Mesendoderm (in vitro differentiated cells): ENCODE data around the gene HECTD1.
"Not testable (repeated sequence)": the region's sequence is repeated elsewhere in the genome, so short reads cannot be mapped to it uniquely, and the experiment has no call there.

Experiments used
- DNase-seq: peaks from one replicate; pipeline ENCODE4 v3.0.0; 2013
- H2AK5ac ChIP-seq: 2 replicates; pipeline ENCODE4 v1.6.1; 2013; ENCODE audit warnings: low read length, inconsistent platforms
- H2BK120ac ChIP-seq: 2 replicates; pipeline ENCODE4 v1.6.1; 2013; ENCODE audit warnings: low read depth, mild to moderate bottlenecking, low read length, moderate library complexity, mixed read lengths
- H2BK15ac ChIP-seq: replicated peaks from 2 replicates; pipeline ENCODE4 v1.6.1; 2013; ENCODE audit warnings: low read depth, mild to moderate bottlenecking, moderate library complexity
- H2BK5ac ChIP-seq: 2 replicates; pipeline ENCODE4 v1.6.1; 2013; ENCODE audit warnings: low read length, inconsistent platforms
- H3K18ac ChIP-seq: 2 replicates; pipeline ENCODE4 v1.6.1; 2013; ENCODE audit warnings: mild to moderate bottlenecking, low read length, mixed read lengths
- H3K23ac ChIP-seq: one replicate; pipeline ENCODE4 v1.6.1; 2013; ENCODE audit warnings: low read length
- H3K27ac ChIP-seq: 2 replicates; pipeline ENCODE4 v1.5.1; 2013; ENCODE audit warnings: low read depth, mild to moderate bottlenecking, inconsistent platforms, low read length, moderate library complexity
- H3K27me3 ChIP-seq: 2 replicates; pipeline ENCODE4 v1.6.1; 2013; ENCODE audit warnings: low read length, control low read depth, mild to moderate bottlenecking, inconsistent platforms; ENCODE audit not compliant: insufficient read depth, poor library complexity
- H3K36me3 ChIP-seq: 2 replicates; pipeline ENCODE4 v1.6.1; 2013; ENCODE audit warnings: low read length, inconsistent platforms; ENCODE audit not compliant: control insufficient read depth, insufficient read depth
- H3K4ac ChIP-seq: one replicate; pipeline ENCODE4 v1.6.1; 2013; ENCODE audit warnings: low read depth, mild to moderate bottlenecking, low read length, moderate library complexity
- H3K4me1 ChIP-seq: 2 replicates; pipeline ENCODE4 v1.6.1; 2013; ENCODE audit warnings: low read depth, low read length, inconsistent platforms; ENCODE audit not compliant: control insufficient read depth
- H3K4me2 ChIP-seq: 2 replicates; pipeline ENCODE4 v1.6.1; 2013; ENCODE audit warnings: low read length
- H3K4me3 ChIP-seq: 2 replicates; pipeline ENCODE4 v1.5.1; 2013; ENCODE audit warnings: mild to moderate bottlenecking, low read length
- H3K56ac ChIP-seq: one replicate; pipeline ENCODE4 v1.6.1; 2013; ENCODE audit warnings: low read length
- H3K79me1 ChIP-seq: 2 replicates; pipeline ENCODE4 v1.6.1; 2013; ENCODE audit warnings: low read length, inconsistent platforms
- H3K79me2 ChIP-seq: 2 replicates; pipeline ENCODE4 v1.6.1; 2013; ENCODE audit warnings: mild to moderate bottlenecking, low read length; ENCODE audit not compliant: control insufficient read depth, insufficient read depth
- H3K9ac ChIP-seq: 2 replicates; pipeline ENCODE4 v1.6.1; 2013; ENCODE audit warnings: low read length, inconsistent platforms
- H4K5ac ChIP-seq: one replicate; pipeline ENCODE4 v1.6.1; 2013; ENCODE audit warnings: low read length
- H4K8ac ChIP-seq: one replicate; pipeline ENCODE4 v1.6.1; 2013; ENCODE audit warnings: low read depth, mild to moderate bottlenecking, control low read depth, low read length, moderate library complexity
- WGBS: extraction: QIAGEN DNeasy Blood & Tissue Kit; methylation state at CpG from one replicate; pipeline ENCODE4 v1.1.7; 2013; ENCODE audit warnings: low lambda C conversion rate, missing lambda C conversion rate; ENCODE audit not compliant: insufficient coverage; ENCODE audit errors: extremely low coverage; 5-methylcytosine and 5-hydroxymethylcytosine counted together

Gene HECTD1

DNA sequence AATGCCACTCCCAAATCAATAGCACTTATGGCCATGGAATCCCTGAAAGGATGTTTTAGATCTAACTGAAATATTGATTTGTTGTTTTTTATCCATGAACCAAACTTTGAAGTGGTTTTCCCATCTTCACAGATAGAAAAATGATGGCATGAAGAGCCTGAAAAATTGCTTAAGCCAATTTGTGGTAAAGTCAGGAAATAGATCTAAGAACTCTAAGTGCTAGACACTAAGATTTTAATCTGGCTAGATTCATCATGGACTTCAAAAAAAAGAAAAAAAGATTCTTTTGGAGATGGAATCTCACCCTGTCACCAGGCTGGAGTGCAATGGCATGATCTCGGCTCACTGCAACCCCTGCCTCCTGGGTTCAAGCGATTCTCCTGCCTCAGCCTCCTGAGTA lies 136.4 kb downstream of the HECTD1 start:
- Histone ChIP-seq H3K27me3 (no peaks in the 10 kb centered on the region), H3K4me2 (no peak overlapping the region), H4K5ac (no peak overlapping the region), H2BK5ac (no peak overlapping the region), H2BK120ac (no peak overlapping the region), H4K8ac (no peak overlapping the region), H3K4ac (no peak overlapping the region), H3K9ac (no peak overlapping the region), H3K4me1 (peaks cover 2% of the 10 kb centered on the region), H3K56ac (no peak overlapping the region), H3K79me2 (no peaks in the 10 kb centered on the region), H3K27ac (no peak overlapping the region), H3K18ac (no peak overlapping the region), H3K4me3 (no peak overlapping the region), H3K79me1 (no peaks in the 10 kb centered on the region), H3K23ac (no peak overlapping the region), H2AK5ac (no peak overlapping the region), H3K36me3 (no peaks in the 10 kb centered on the region), H2BK15ac (no peak overlapping the region)
- WGBS = no CpG with 5 or more reads among the region's 2 CpGs
- DNase-seq = no peak

DNA sequence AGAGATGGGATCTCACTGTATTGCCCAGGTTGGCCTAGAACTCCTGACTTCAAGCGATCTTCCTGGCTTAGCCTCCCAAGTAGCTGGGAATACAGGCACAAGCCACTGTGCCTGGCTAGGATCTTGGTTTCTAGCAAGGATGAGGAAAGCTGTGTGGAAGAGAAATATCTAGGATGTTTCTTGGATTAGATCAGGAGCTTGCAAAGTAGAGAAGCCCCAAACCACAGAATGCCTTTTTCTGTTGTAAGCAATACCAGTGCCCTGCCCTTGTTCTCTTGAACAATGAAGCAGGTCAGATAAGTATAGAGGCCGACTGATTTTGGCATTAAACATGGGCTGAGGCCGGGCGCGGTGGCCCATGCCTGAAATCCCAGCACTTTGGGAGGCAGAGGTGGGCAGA lies 137.2 kb downstream of the HECTD1 start:
- Histone ChIP-seq H3K79me2 (no peaks in the 10 kb centered on the region), H3K9ac (no peak overlapping the region), H4K5ac (no peak overlapping the region), H3K27ac (no peak overlapping the region), H3K4me2 (no peak overlapping the region), H3K56ac (no peak overlapping the region), H3K23ac (no peak overlapping the region), H2AK5ac (no peak overlapping the region), H3K4me3 (no peak overlapping the region), H3K79me1 (no peaks in the 10 kb centered on the region), H3K18ac (peak overlapping the region; percentile 28), H3K4me1 (peaks cover 2% of the 10 kb centered on the region), H4K8ac (no peak overlapping the region), H3K4ac (no peak overlapping the region), H2BK5ac (no peak overlapping the region), H2BK120ac (no peak overlapping the region), H2BK15ac (no peak overlapping the region), H3K27me3 (no peaks in the 10 kb centered on the region), H3K36me3 (no peaks in the 10 kb centered on the region)
- WGBS = no CpG with 5 or more reads among the region's 5 CpGs
- DNase-seq = peak; percentile 91

DNA sequence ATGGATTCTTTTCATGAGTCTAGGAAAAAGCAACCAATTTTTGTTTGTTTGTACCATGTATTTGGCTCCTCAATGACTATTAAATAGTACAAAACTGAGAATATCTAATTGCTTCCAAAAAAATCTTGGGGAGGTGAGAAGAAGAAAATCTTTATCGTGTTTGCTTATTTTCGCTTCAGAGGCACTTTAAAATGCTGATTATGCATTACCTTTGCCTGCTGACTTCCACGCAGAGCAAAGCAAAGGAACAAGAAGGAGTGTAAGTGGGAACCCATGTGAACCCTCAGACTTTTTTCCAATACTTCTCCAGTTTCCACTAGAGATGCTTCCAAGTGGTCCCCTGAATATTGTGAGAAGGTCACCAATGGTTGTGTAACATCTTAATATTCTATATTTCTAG lies 138.2 kb downstream of the HECTD1 start:
- Histone ChIP-seq H3K9ac (no peak overlapping the region), H3K4me1 (peaks cover 5% of the 10 kb centered on the region), H3K4ac (no peak overlapping the region), H3K27me3 (no peaks in the 10 kb centered on the region), H2AK5ac (no peak overlapping the region), H4K5ac (no peak overlapping the region), H3K27ac (no peak overlapping the region), H3K4me3 (no peak overlapping the region), H3K56ac (no peak overlapping the region), H3K36me3 (no peaks in the 10 kb centered on the region), H3K4me2 (no peak overlapping the region), H3K79me2 (no peaks in the 10 kb centered on the region), H4K8ac (no peak overlapping the region), H3K18ac (no peak overlapping the region), H2BK5ac (no peak overlapping the region), H3K79me1 (no peaks in the 10 kb centered on the region), H3K23ac (no peak overlapping the region), H2BK120ac (no peak overlapping the region), H2BK15ac (no peak overlapping the region)
- no CpG with 5 or more reads among the region's 3 CpGs for WGBS
- DNase-seq = no peak

DNA sequence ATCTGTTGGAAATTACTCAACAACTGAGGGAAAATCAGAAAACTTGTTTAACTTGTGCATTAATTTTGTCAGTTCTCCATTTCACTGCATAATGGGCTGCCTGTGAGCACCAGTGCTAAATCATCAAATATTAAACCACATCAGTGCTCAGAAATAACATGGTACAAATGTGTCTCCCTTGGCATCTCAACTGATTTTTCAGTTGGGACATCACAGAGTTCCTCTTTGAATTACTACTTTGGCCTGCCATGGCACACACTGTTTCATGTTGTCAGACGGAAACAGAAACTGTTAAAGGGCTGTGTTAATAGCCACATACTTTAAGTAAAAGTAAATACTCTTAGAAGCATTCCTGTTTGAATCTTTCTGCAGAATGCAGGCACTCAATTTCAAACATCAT lies 139.4 kb downstream of the HECTD1 start:
- Histone ChIP-seq H3K9ac (no peak overlapping the region), H3K27ac (no peak overlapping the region), H4K8ac (no peak overlapping the region), H3K56ac (no peak overlapping the region), H4K5ac (no peak overlapping the region), H3K18ac (no peak overlapping the region), H3K36me3 (no peaks in the 10 kb centered on the region), H2AK5ac (no peak overlapping the region), H2BK15ac (no peak overlapping the region), H3K79me2 (no peaks in the 10 kb centered on the region), H3K4me1 (peaks cover 5% of the 10 kb centered on the region), H3K4me2 (no peak overlapping the region), H3K23ac (no peak overlapping the region), H2BK5ac (no peak overlapping the region), H3K4ac (no peak overlapping the region), H3K27me3 (no peaks in the 10 kb centered on the region), H2BK120ac (no peak overlapping the region), H3K79me1 (peaks cover 2% of the 10 kb centered on the region), H3K4me3 (no peak overlapping the region)
- WGBS = no CpG with 5 or more reads among the region's 1 CpG
- no peak for DNase-seq

DNA sequence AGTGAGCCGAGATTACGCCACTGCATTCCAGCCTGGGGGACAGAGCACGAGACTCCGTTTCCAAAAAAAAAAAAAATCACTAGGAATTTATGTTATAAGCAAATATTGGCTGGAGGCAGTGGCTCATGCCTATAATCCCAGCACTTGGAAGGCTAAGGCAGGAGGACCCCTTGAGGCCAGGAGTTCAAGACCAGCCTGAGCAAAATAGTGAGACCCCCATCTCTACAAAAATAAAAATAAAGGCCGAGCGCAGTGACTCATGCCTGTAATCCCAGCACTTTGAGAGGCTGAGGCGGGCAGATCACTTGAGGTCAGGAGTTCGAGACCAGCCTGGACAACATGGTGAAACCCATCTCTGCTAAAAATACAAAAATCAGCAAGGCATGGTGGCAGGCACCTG lies 144.7 kb downstream of the HECTD1 start:
- H3K79me1 ChIP-seq, H3K27ac ChIP-seq, DNase-seq, H3K4me3 ChIP-seq, H4K5ac ChIP-seq, H4K8ac ChIP-seq, H3K79me2 ChIP-seq, H3K18ac ChIP-seq, H3K36me3 ChIP-seq, H3K4me2 ChIP-seq, H2BK5ac ChIP-seq, H3K4ac ChIP-seq, H3K9ac ChIP-seq, H2BK120ac ChIP-seq, H3K27me3 ChIP-seq, H2BK15ac ChIP-seq, H3K23ac ChIP-seq, H3K56ac ChIP-seq, H2AK5ac ChIP-seq: not testable (repeated sequence)
- peaks cover 19% of the 10 kb centered on the region for H3K4me1 ChIP-seq
- WGBS = no CpG with 5 or more reads among the region's 8 CpGs

DNA sequence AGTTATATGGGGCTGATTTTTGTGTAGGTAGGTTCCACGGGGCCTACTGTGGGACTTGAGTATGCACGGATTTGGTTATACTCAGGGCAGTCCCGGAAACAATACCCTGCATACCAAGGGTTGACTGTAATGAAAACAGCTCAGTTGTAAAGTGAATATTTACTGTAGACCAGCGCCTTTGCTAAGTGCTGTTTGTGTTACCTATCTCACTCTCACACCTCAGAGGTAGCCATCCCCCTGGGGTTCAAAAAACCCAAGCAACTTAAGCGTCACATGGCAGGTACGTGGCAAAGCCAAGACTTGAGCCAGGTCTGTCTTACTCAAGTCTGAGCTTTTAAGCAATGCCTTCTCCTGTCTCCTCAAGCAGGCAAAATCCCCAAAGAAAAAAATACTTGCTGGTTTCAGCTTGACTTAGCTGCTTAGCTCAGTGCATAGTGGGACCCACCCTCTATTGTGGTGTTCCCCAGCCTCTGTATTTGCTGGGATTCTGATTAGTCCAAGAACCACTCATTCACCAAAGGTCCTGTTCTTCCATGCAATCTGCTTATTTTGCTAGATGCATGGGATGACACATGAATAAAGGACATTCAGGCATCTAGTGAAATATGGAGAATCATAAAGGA lies 147.2 kb downstream of the HECTD1 start:
- H3K27ac ChIP-seq = peak overlapping the region; percentile 83

More for the DNA sequence above, 147.2 kb downstream of the HECTD1 start:
- peak; percentile 90 for DNase-seq
- Histone ChIP-seq H2AK5ac (no peak overlapping the region), H3K36me3 (no peaks in the 10 kb centered on the region), H3K18ac (peak overlapping the region; percentile 70), H3K4me2 (no peak overlapping the region), H3K79me2 (no peaks in the 10 kb centered on the region), H2BK5ac (peak overlapping the region; percentile 61), H4K8ac (no peak overlapping the region), H3K79me1 (peaks cover 4% of the 10 kb centered on the region), H2BK15ac (no peak overlapping the region), H3K4me1 (peaks cover 19% of the 10 kb centered on the region), H3K4ac (no peak overlapping the region), H2BK120ac (no peak overlapping the region), H3K56ac (peak overlapping the region; percentile 65), H3K4me3 (no peak overlapping the region), H3K27me3 (no peaks in the 10 kb centered on the region), H4K5ac (no peak overlapping the region), H3K9ac (peak overlapping the region; percentile 45), H3K23ac (no peak overlapping the region)
- no CpG with 5 or more reads among the region's 6 CpGs for WGBS
